Lung (tissue), 12 donors: ENCODE results near the gene GPR35. TPM values are rescaled to one million over a fixed set of nuclear protein-coding genes. Genes with fewer than 3 reads are reported as not detected.

Experiments used
- ATAC-seq: fragments of 200-7000 bp; cut with Tn5 transposase; one replicate; pipeline ENCODE4 v1.9.1; 2020; ENCODE audit warnings: moderate number of reproducible peaks; ENCODE audit not compliant: insufficient read depth, low FRiP score
- DNase-seq, 3 donors: peaks; one replicate each; pipeline ENCODE4 v3.0.0-alpha.2; 2013 to 2017
- H3K27ac ChIP-seq, 2 donors: one replicate each; pipeline ENCODE4 v1.5.1; 2013; ENCODE audit warnings: mild to moderate bottlenecking in 2 of 2, moderate library complexity in 2 of 2, control low read depth in 1 of 2, inconsistent platforms in 1 of 2, low read depth in 1 of 2, low read length in 1 of 2
- H3K27me3 ChIP-seq, 3 donors: one replicate each; pipeline ENCODE4 v1.5.1; 2013; ENCODE audit warnings: low read length in 2 of 3; ENCODE audit not compliant: control insufficient read depth in 3 of 3, insufficient read depth in 3 of 3
- H3K36me3 ChIP-seq, 4 donors: one replicate each; pipeline ENCODE4 v1.5.1; 2013; ENCODE audit warnings: low read length in 4 of 4, mild to moderate bottlenecking in 1 of 4, moderate library complexity in 1 of 4; ENCODE audit not compliant: control insufficient read depth in 4 of 4, insufficient read depth in 4 of 4
- H3K4me1 ChIP-seq, 5 donors: one replicate each; pipeline ENCODE4 v1.5.1; 2013; ENCODE audit warnings: low read length in 5 of 5, mild to moderate bottlenecking in 2 of 5, moderate library complexity in 1 of 5; ENCODE audit not compliant: control insufficient read depth in 5 of 5, insufficient read depth in 5 of 5
- H3K4me3 ChIP-seq: one replicate; pipeline ENCODE4 v1.5.1; 2013; ENCODE audit warnings: mild to moderate bottlenecking, control low read depth, moderate library complexity
- H3K9ac ChIP-seq, 2 donors: one replicate each; pipeline ENCODE4 v1.5.1; 2013; ENCODE audit warnings: low read length in 2 of 2, control low read depth in 1 of 2; ENCODE audit not compliant: insufficient read depth in 1 of 2
- H3K9me3 ChIP-seq, 4 donors: one replicate each; pipeline ENCODE4 v1.5.1; 2013; ENCODE audit warnings: low read length in 3 of 4, mild to moderate bottlenecking in 1 of 4, moderate library complexity in 1 of 4; ENCODE audit not compliant: control insufficient read depth in 4 of 4, insufficient read depth in 3 of 4
- WGBS, 2 donors: extraction: QIAGEN DNeasy Blood & Tissue Kit; methylation state at CpG; one replicate each; pipeline ENCODE4 v1.1.7; 2013; 5-methylcytosine and 5-hydroxymethylcytosine counted together
- polyA plus RNA-seq, 2 donors: library from polyadenylated mRNA; stranded (reverse); fragments of 200-250 nt; gene quantifications; one replicate each; pipeline ENCODE4 v1.2.1, GENCODE V29; 2013
- total RNA-seq, 2 donors: library from RNA; depleted of rRNA in 1 of 2; stranded (reverse); fragments of >200 nt in 1 of 2; gene quantifications; one replicate each; pipeline ENCODE4 v1.2.1, GENCODE V29; 2014 to 2021
- TF ChIP-seq, protein P1 (sequence below): IDR thresholded peaks from 2 replicates; pipeline ENCODE4 v1.5.1; 2012; ENCODE audit warnings: mild to moderate bottlenecking; ENCODE audit errors: control extremely low read depth, extremely low read depth
- donor health status: control.
- donor health status: control.
- donor health status: Bipolar disorder and iron deficiency.
- donor health status: healthy.
- donor health status: DM: yes; HTN: yes; CAD: no.

Gene GPR35
- total and polyA plus RNA-seq, 4 donors: 2.3 to 10.3 (median 4.1) TPM

DNA sequence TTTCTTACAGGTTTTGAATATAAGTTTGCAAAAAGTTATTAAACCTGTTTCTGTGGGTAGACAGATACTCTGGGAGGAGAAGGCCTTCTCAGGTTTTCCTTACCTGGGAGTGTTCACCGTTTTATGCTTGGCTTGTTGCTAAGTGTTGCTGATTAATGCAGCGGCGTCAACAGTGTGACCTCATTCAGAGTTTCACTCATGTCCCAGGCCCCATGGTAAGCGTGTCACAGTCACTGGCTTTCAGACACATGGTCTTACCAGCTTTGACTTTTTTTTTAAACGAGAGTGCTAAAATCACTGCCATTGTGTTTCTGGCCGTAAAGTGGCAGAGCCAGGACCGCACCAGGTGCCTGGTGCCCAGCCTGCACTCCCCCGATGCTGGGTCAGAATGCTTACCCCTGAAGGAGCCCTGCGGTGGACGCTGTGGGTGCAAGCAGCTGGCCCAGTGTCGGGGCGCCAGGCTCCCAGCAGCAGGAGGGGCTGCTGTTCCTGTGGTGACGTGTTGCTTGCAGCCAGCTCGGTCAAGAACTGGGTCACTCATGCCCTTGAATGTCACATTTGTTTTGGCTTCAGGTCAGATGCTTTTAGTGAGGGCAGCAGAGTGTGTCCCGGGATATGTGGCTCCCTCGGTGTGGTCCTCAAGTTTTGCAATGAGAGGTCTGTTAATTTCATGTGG lies 35.3 kb upstream of the GPR35 start:
- DNase-seq (no peak), ATAC-seq (no peak)
- Histone ChIP-seq H3K27ac (no peak overlapping the region), H3K36me3 (peaks cover 0 to 39% (median 6%) of the 10 kb centered on the region in 4 donors), H3K9ac (no peak overlapping the region), H3K4me3 (no peak overlapping the region), H3K27me3 (no peaks in the 10 kb centered on the region), H3K4me1 (peaks cover 0 to 33% (median 13%) of the 10 kb centered on the region in 5 donors), H3K9me3 (no peaks in the 10 kb centered on the region)
- WGBS, 2 donors: 85 to 95% methylated on average over 16 of the region's 16 CpGs
- TF ChIP-seq, protein P1, sequence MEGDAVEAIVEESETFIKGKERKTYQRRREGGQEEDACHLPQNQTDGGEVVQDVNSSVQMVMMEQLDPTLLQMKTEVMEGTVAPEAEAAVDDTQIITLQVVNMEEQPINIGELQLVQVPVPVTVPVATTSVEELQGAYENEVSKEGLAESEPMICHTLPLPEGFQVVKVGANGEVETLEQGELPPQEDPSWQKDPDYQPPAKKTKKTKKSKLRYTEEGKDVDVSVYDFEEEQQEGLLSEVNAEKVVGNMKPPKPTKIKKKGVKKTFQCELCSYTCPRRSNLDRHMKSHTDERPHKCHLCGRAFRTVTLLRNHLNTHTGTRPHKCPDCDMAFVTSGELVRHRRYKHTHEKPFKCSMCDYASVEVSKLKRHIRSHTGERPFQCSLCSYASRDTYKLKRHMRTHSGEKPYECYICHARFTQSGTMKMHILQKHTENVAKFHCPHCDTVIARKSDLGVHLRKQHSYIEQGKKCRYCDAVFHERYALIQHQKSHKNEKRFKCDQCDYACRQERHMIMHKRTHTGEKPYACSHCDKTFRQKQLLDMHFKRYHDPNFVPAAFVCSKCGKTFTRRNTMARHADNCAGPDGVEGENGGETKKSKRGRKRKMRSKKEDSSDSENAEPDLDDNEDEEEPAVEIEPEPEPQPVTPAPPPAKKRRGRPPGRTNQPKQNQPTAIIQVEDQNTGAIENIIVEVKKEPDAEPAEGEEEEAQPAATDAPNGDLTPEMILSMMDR: no peak

DNA sequence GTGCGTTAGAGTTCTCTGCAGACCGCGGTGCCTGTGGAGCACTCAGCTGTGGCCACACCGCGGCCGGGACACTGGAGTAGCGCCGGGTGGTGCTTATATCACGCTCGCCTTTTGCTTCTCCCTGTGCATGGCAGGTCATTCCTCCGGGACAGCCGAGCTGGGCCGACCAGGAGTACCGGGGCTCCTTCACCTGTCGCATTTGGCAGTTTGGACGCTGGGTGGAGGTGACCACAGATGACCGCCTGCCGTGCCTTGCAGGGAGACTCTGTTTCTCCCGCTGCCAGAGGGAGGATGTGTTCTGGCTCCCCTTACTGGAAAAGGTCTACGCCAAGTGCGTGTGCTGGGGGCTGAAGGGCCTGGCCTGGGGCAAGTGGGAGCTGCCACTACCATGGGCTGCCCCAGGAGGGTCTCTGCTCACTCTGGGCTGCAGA lies 34.6 kb upstream of the GPR35 start:
- TF ChIP-seq, protein P1: no peak
- H3K9me3 ChIP-seq: no peaks in the 10 kb centered on the region
- DNase-seq (no peak), ATAC-seq (no peak)
- WGBS, 2 donors: 97% methylated on average over 21 of the region's 21 CpGs
- peaks cover 0 to 31% (median 7%) of the 10 kb centered on the region in 5 donors for H3K4me1 ChIP-seq
- peaks cover 0 to 45% (median 6%) of the 10 kb centered on the region in 4 donors for H3K36me3 ChIP-seq
- H3K27ac ChIP-seq: no peak overlapping the region
- H3K9ac ChIP-seq: no peak overlapping the region
- H3K4me3 ChIP-seq: no peak overlapping the region
- H3K27me3 ChIP-seq: no peaks in the 10 kb centered on the region

DNA sequence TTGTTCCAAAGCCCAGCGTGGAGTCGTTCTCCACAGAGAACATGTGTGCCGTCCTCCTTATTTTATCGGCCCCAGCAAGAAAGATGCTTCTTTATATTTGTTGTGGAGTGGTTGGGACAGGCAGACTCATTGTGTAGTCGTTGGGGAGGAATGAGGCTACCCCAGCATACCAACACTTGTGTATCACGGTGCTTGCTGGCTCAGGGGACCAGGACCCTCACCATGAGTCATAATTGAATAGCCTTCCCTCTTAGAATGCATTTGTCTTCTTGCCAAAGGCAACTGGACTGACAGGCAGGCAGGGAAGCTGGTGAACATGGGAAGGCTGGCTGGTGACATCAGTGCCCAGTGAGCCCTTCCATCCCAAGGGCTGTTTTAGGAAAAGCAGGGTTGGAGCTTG lies 34.1 kb upstream of the GPR35 start:
- TF ChIP-seq, protein P1: no peak
- Histone ChIP-seq H3K27ac (no peak overlapping the region), H3K9me3 (no peaks in the 10 kb centered on the region), H3K36me3 (peaks cover 0 to 49% (median 4%) of the 10 kb centered on the region in 4 donors), H3K27me3 (no peaks in the 10 kb centered on the region), H3K4me3 (no peak overlapping the region), H3K9ac (no peak overlapping the region), H3K4me1 (peaks cover 0 to 30% (median 7%) of the 10 kb centered on the region in 5 donors)
- ATAC-seq (no peak), DNase-seq (no peak)
- 93 to 94% methylated on average over 6 of the region's 6 CpGs for WGBS, 2 donors
